Measurements from ENCODE around the gene ZDHHC11. TPM values are rescaled to one million over a fixed set of nuclear protein-coding genes. Genes with fewer than 3 reads are reported as not detected.
"Not testable (repeated sequence)": the region's sequence is repeated elsewhere in the genome, so short reads cannot be mapped to it uniquely, and the experiment has no call there.

ZDHHC11 gene
- total RNA-seq, 4 donors from 2014 or later: 1.1 to 7.0 (median 3.3) TPM

DNA sequence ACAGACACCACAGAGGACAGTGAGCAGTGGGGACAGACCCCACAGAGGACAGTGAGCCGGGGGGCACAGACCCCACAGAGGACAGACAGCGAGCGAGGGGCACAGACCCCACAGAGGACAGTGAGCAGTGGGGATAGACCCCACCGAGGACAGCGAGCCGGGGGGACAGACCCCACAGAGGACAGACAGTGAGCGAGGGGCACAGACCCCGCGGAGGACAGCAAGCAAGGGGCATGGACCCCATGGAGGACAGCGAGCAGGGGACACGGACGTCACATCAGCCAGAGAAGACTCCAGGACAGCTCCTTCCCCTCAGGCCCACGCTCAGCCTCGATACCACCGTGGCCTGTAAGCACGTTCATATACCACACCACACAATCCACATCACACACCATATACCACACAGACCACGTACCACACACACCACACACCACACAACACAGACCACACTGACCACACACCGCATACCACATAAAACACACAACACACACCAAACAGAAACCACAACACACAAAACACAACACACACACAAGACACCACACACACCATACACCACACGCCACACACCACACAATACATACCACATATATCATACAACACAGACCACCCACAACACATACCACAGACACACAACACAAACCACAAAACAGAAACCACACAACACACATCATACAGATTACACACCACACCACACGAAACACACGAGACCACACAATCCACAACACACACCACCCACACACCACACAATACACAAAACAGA, 5.2 kb upstream of the ZDHHC11 start:
- H3K36me3 ChIP-seq: peaks cover 0 to 7% (median 0%) of the 10 kb centered on the region in 3 donors
- peaks cover 0 to 28% (median 0%) of the 10 kb centered on the region in 4 donors for H3K27me3 ChIP-seq
- intact Hi-C loops (cut with DNase I): no loop called here
- 62 to 66% methylated on average over 20 to 21 of the region's 21 CpGs for WGBS, 2 donors
- no peak overlapping the region for H3K27ac ChIP-seq
- DNase-seq: no peak
- TF ChIP-seq POLR2A (IDR thresholded peaks at IDR 0.05): no peak
- TF ChIP-seq, protein P1, sequence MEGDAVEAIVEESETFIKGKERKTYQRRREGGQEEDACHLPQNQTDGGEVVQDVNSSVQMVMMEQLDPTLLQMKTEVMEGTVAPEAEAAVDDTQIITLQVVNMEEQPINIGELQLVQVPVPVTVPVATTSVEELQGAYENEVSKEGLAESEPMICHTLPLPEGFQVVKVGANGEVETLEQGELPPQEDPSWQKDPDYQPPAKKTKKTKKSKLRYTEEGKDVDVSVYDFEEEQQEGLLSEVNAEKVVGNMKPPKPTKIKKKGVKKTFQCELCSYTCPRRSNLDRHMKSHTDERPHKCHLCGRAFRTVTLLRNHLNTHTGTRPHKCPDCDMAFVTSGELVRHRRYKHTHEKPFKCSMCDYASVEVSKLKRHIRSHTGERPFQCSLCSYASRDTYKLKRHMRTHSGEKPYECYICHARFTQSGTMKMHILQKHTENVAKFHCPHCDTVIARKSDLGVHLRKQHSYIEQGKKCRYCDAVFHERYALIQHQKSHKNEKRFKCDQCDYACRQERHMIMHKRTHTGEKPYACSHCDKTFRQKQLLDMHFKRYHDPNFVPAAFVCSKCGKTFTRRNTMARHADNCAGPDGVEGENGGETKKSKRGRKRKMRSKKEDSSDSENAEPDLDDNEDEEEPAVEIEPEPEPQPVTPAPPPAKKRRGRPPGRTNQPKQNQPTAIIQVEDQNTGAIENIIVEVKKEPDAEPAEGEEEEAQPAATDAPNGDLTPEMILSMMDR (IDR thresholded peaks at IDR 0.05): no peak
- peaks cover 0 to 3% (median 0%) of the 10 kb centered on the region in 3 donors for H3K4me1 ChIP-seq
- no peaks in the 10 kb centered on the region for H3K9me3 ChIP-seq
- no peak overlapping the region for H3K4me3 ChIP-seq

DNA sequence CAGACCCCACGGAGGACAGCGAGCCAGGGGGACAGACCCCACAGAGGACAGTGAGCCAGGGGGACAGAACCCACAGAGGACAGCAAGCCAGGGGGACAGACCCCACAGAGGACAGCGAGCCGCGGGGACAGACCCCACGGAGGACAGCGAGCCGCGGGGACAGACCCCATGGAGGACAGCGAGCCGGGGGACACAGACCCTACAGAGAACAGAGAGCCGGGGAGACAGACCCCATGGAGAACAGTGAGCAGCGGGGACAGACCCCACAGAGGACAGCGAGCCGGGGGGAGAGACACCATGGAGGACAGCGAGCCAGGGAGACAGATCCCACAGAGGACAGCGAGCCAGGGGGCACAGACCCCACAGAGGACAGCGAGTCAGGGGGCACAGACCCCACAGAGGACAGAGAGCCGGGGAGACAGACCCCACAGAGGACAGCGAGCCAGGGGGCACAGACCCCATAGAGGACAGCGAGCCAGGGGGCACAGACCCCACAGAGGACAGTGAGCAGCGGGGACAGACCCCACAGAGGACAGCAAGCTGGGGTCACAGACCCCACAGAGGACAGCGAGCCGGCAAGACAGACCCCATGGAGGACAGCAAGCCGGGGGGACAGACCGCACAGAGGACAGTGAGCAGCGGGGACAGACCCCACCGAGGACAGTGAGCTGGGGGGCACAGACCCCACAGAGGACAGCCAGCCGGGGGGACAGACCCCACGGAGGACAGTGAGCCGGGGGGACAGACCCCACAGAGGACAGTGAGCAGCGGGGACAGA, 4.4 kb upstream of the ZDHHC11 start:
- H3K9me3 ChIP-seq: no peaks in the 10 kb centered on the region
- 82 to 83% methylated on average over 27 to 28 of the region's 32 CpGs for WGBS, 2 donors
- H3K36me3 ChIP-seq: peaks cover 0 to 5% (median 0%) of the 10 kb centered on the region in 3 donors
- H3K4me3 ChIP-seq: no peak overlapping the region
- intact Hi-C loops (cut with DNase I): no loop called here
- peaks cover 0 to 36% (median 0%) of the 10 kb centered on the region in 4 donors for H3K27me3 ChIP-seq
- H3K4me1 ChIP-seq: peaks cover 0 to 11% (median 5%) of the 10 kb centered on the region in 3 donors
- no peak overlapping the region for H3K27ac ChIP-seq
- TF ChIP-seq, protein P1 (IDR thresholded peaks at IDR 0.05): no peak
- no peak for TF ChIP-seq POLR2A (IDR thresholded peaks at IDR 0.05)
- DNase-seq: no peak

DNA sequence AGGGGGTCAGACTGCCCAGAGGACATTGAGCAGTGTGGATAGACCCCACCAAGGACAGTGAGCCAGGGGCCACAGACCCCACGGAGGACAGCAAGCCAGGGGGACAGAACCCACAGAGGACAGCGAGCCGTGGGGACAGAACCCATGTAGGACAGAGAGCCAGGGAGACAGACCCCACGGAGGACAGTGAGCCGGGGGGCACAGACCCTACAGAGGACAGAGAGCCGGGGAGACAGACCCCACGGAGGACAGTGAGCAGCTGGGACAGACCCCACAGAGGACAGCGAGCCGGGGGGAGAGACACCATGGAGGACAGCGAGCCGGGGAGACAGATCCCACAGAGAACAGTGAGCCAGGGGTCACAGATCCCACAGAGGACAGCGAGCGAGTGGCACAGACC, 3.4 kb upstream of the ZDHHC11 start:
- 72 to 76% methylated on average over 10 to 11 of the region's 13 CpGs for WGBS, 2 donors

DNA sequence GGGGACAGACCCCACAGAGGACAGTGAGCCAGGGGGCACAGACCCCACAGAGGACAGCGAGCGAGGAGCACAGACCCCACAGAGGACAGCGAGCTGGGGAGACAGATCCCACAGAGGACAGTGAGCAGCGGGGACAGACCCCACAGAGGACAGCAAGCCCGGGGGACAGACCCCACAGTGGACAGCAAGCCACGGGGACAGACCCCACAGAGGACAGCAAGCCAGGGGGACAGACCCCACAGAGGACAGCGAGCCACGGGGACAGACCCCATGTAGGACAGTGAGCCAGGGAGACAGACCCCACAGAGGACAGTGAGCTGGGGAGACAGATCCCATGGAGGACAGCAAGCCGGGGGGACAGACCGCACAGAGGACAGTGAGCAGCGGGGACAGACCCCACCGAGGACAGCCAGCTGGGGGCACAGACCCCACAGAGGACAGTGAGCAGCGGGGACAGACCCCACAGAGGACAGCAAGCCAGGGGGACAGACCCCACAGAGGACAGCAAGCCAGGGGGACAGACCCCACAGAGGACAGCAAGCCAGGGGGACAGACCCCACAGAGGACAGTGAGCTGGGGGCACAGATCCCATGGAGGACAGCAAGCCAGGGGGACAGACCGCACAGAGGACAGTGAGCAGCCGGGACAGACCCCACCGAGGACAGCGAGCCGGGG, 2.8 kb upstream of the ZDHHC11 start:
- H3K4me1 ChIP-seq: peaks cover 10 to 21% (median 14%) of the 10 kb centered on the region in 3 donors
- intact Hi-C loops (cut with DNase I); H3K9me3 ChIP-seq; H3K27ac ChIP-seq; H3K4me3 ChIP-seq; DNase-seq; H3K36me3 ChIP-seq: not testable (repeated sequence)
- 75 to 85% methylated on average over 12 to 18 of the region's 18 CpGs for WGBS, 2 donors
- peaks cover 0 to 45% (median 0%) of the 10 kb centered on the region in 4 donors for H3K27me3 ChIP-seq

More for the DNA sequence above, 3.4 kb upstream of the ZDHHC11 start:
- no peak overlapping the region for H3K27ac ChIP-seq
- no peak overlapping the region for H3K4me3 ChIP-seq
- TF ChIP-seq, protein P1 (IDR thresholded peaks at IDR 0.05): no peak
- no peak for TF ChIP-seq POLR2A (IDR thresholded peaks at IDR 0.05)
- peaks cover 9 to 20% (median 14%) of the 10 kb centered on the region in 3 donors for H3K4me1 ChIP-seq
- DNase-seq: no peak
- intact Hi-C loops (cut with DNase I): no loop called here
- no peaks in the 10 kb centered on the region for H3K36me3 ChIP-seq
- H3K9me3 ChIP-seq: no peaks in the 10 kb centered on the region
- peaks cover 0 to 45% (median 0%) of the 10 kb centered on the region in 4 donors for H3K27me3 ChIP-seq

DNA sequence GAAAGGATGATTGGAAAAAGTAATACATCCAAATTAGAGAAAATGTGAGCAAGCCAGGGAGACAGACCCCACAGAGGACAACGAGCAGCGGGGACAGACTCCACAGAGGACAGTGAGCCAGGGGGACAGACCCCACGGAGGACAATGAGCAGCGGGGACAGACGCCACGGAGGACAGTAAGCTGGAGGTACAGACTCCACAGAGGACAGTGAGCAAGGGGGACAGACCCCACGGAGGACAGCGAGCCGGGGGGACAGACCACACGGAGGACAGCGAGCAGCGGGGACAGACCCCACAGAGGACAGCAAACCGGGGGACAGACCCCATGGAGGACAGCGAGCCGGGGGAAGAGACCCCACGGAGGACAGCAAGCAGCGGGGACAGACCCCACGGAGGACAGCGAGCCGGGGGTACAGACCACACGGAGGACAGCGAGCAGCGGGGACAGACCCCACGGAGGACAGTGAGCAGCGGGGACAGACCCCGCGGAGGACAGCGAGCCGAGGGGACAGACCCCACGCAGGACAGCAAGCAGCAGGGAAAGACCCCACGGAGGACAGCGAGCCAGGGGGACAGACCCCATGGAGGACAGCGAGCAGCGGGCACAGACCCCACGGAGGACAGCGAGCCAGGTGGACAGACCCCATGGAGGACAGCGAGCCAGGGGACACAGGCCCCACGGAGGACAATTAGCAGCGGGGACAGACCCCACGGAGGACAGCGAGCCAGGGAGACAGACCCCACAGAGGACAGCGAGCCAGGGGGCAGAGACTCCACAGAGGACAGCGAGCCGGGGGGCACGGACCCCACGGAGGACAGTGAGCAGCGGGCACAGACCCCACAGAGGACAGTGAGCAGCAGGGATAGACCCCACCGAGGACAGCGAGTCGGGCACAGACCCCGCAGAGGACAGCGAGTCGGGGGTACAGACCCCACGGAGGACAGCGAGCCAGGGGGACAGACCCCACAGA, 1.9 kb upstream of the ZDHHC11 start:
- WGBS, 2 donors: 88 to 89% methylated on average over 49 to 51 of the region's 55 CpGs
- Histone ChIP-seq H3K36me3 (no peaks in the 10 kb centered on the region), H3K27me3 (peaks cover 0 to 45% (median 0%) of the 10 kb centered on the region in 4 donors), H3K27ac (no peak overlapping the region), H3K4me1 (peaks cover 10 to 21% (median 14%) of the 10 kb centered on the region in 3 donors), H3K4me3 (no peak overlapping the region), H3K9me3 (no peaks in the 10 kb centered on the region)
- TF ChIP-seq POLR2A (IDR thresholded peaks at IDR 0.05): no peak
- TF ChIP-seq, protein P1 (IDR thresholded peaks at IDR 0.05): no peak
- intact Hi-C loops (cut with DNase I): no loop called here
- no peak for DNase-seq

Measured in esophagus squamous epithelium (tissue), 5 donors.